ENCODE measurements around the gene TTBK1. TPM values are rescaled to one million over a fixed set of nuclear protein-coding genes. Genes with fewer than 3 reads are reported as not detected.

The TTBK1 gene
- total and polyA plus RNA-seq, 7 donors, result under 0.01 to 0.55 (median 0.25) TPM; not detected in 1

DNA sequence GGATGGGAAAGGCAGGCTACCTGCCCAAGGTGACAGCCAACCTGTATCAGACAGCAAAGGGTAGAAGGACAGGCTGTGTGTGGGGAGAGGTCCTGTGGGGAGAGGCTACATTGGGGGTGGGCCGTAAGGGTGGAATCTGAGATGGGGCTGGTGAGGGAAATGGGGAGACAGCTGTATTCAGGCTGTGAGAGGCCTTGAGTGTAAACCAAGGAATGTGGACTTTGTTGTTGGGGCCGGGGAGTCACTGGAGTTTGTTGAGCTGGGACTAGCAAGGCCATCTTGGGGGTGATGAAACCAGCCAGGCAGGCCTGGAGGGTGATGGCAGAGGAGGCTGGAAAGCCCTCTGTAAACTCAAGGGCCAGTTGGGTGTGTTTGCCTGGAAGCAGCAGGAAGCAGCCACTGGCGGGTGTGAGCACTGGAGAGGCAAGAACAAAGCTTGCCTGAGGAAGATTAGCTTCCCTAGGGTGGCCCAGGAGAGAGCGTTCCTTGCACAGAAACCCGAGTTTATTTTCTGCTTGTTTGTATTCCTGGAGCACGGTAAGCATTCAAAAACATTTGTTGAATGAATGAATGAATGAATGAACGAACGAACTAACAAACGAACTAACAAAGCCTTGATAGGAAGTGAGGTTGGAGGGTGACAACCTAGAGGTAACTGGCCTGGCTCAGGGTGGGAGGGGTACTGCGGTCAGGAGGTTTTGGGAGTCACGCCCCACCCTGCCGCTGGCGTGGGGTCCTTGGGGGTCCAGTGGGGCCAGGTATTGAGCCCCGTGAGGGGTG, 18.9 kb downstream of the TTBK1 start:
- Histone ChIP-seq H3K4me1 (no peaks in the 10 kb centered on the region), H3K9me3 (no peaks in the 10 kb centered on the region), H3K4me3 (no peak overlapping the region), H3K27me3 (no peaks in the 10 kb centered on the region), H3K36me3 (no peaks in the 10 kb centered on the region), H3K27ac (no peak overlapping the region)
- intact Hi-C loops (cut with DNase I), result loop anchor here (2.0 to 10.0 kb wide), 2 partner anchors 73 to 163 kb away; partner anchors contain the start of gene ABCC10
- WGBS, 2 donors, result 56 to 77% methylated on average over 14 of the region's 14 CpGs
- no peak for DNase-seq
- TF ChIP-seq POLR2A (IDR thresholded peaks at IDR 0.05) (no peak), POLR2AphosphoS5 (IDR thresholded peaks at IDR 0.05) (no peak), EP300 (IDR thresholded peaks at IDR 0.05) (no peak)
- TF ChIP-seq, protein P1, sequence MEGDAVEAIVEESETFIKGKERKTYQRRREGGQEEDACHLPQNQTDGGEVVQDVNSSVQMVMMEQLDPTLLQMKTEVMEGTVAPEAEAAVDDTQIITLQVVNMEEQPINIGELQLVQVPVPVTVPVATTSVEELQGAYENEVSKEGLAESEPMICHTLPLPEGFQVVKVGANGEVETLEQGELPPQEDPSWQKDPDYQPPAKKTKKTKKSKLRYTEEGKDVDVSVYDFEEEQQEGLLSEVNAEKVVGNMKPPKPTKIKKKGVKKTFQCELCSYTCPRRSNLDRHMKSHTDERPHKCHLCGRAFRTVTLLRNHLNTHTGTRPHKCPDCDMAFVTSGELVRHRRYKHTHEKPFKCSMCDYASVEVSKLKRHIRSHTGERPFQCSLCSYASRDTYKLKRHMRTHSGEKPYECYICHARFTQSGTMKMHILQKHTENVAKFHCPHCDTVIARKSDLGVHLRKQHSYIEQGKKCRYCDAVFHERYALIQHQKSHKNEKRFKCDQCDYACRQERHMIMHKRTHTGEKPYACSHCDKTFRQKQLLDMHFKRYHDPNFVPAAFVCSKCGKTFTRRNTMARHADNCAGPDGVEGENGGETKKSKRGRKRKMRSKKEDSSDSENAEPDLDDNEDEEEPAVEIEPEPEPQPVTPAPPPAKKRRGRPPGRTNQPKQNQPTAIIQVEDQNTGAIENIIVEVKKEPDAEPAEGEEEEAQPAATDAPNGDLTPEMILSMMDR (IDR thresholded peaks at IDR 0.05), result no peak

DNA sequence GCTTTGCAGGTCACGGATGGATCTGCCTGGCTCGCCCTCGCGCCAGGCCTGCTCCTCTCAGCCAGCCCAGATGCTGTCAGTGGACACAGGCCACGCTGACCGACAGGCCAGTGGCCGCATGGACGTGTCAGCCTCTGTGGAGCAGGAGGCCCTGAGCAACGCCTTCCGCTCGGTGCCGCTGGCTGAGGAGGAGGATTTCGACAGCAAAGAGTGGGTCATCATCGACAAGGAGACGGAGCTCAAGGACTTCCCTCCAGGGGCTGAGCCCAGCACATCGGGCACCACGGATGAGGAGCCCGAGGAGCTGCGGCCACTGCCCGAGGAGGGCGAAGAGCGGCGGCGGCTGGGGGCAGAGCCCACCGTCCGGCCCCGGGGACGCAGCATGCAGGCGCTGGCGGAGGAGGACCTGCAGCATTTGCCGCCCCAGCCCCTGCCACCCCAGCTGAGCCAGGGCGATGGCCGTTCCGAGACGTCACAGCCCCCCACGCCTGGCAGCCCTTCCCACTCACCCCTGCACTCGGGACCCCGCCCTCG, 19.6 kb downstream of the TTBK1 start:
- 89 to 93% methylated on average over 39 of the region's 39 CpGs for WGBS, 2 donors
- intact Hi-C loops (cut with DNase I), result loop anchor here (2.0 to 10.0 kb wide), 2 partner anchors 72 to 162 kb away; partner anchors contain the start of gene ABCC10
- Histone ChIP-seq H3K27me3 (no peaks in the 10 kb centered on the region), H3K4me1 (peaks cover 0 to 4% (median 2%) of the 10 kb centered on the region in 4 donors), H3K4me3 (no peak overlapping the region), H3K36me3 (no peaks in the 10 kb centered on the region), H3K9me3 (no peaks in the 10 kb centered on the region), H3K27ac (no peak overlapping the region)
- DNase-seq, result no peak
- TF ChIP-seq POLR2AphosphoS5 (IDR thresholded peaks at IDR 0.05), result no peak
- TF ChIP-seq, protein P1 (IDR thresholded peaks at IDR 0.05), result no peak
- TF ChIP-seq POLR2A (IDR thresholded peaks at IDR 0.05), result no peak
- no peak for TF ChIP-seq EP300 (IDR thresholded peaks at IDR 0.05)

DNA sequence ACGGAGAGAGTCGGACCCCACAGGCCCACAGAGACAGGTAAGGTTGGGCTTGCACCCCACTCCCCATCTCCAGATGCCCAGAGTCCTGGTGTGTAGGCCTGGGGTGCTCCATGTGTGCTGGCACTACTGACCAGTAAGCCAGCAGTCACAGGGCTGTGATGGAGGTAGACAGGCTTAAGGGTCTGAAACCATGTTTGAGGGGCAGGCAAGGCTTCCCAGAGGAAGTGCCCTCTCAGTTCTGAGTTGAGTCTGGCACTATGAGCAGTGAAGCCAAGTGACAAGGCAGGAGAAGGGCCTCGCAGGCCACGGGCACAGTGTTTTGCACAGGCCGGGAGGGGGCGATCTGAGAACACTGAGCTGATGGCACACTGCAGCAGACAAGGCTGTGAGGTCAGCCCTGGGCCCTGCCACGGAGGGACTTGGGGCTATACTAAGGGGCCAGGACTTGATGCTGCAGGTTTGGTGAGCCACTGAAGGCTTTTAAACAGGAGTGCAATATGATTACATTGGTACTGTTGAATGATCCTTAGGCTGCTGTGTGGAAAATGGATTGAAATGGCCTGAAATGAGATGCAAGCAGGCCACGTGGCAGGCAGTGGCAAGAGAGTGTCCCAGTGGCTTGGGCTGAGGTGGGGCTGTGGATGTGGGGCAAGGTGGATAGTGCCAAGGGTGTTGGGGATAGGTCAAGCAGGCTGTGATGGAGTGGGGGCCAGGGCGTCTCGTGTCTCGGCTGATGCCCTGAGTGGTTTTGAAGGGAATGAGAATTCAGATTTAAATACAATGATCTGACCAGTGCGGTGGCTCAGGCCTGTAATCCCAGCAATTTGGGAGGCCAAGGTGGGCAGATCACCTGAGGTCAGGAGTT, 20.3 kb downstream of the TTBK1 start:
- no peaks in the 10 kb centered on the region for H3K9me3 ChIP-seq
- 47 to 54% methylated on average over 12 of the region's 12 CpGs for WGBS, 2 donors
- TF ChIP-seq, protein P1 (IDR thresholded peaks at IDR 0.05), result peak; percentile 53 to 76 (median 68)
- TF ChIP-seq POLR2A (IDR thresholded peaks at IDR 0.05), result no peak
- no peak overlapping the region for H3K27ac ChIP-seq
- no peak overlapping the region for H3K4me3 ChIP-seq
- H3K4me1 ChIP-seq, result peaks cover 0 to 11% (median 9%) of the 10 kb centered on the region in 4 donors
- no peaks in the 10 kb centered on the region for H3K27me3 ChIP-seq
- H3K36me3 ChIP-seq, result no peaks in the 10 kb centered on the region
- peak; percentile 82 for DNase-seq
- intact Hi-C loops (cut with DNase I), result loop anchor here (2.0 to 10.0 kb wide), 2 partner anchors 71 to 161 kb away; partner anchors contain the start of gene ABCC10

DNA sequence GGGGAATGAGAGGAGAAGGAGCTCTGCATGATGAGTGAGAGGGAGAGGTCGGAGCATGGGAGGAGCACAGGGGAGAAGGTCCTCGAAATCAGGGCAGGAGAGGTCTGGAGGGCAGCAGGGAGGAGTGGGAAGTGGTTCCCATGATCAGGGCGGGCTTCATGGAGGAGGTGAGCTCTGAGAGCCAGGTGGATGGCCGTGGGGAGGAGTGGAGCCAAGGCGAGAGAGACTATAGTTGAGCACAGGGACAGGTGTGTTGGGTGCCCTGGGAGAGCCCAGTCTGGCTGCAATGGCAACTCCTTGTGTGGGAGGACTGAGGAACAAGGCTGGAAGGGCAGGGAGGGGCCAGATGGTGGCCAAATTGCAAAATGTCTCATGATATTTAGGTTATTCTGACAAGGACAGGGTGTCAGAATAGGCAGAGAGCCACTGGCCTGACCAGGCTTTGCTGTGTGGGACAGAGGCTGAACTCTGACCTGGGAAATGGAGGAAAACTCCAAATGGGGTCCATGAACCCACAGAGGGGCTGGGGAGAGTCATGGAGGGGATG, 21.4 kb downstream of the TTBK1 start:
- no peak overlapping the region for H3K27ac ChIP-seq
- intact Hi-C loops (cut with DNase I), result loop anchor here (5.0 to 10.0 kb wide), 2 partner anchors 160 to 243 kb away; partner anchors contain the start of gene ABCC10
- H3K27me3 ChIP-seq, result no peaks in the 10 kb centered on the region
- no peak overlapping the region for H3K4me3 ChIP-seq
- 82 to 87% methylated on average over 5 of the region's 5 CpGs for WGBS, 2 donors
- H3K4me1 ChIP-seq, result peaks cover 0 to 22% (median 20%) of the 10 kb centered on the region in 4 donors
- H3K36me3 ChIP-seq, result no peaks in the 10 kb centered on the region
- DNase-seq, result no peak
- no peaks in the 10 kb centered on the region for H3K9me3 ChIP-seq
- TF ChIP-seq, protein P1 (IDR thresholded peaks at IDR 0.05), result no peak
- TF ChIP-seq POLR2AphosphoS5 (IDR thresholded peaks at IDR 0.05), result no peak
- TF ChIP-seq EP300 (IDR thresholded peaks at IDR 0.05), result no peak
- no peak for TF ChIP-seq POLR2A (IDR thresholded peaks at IDR 0.05)
